GM23338 (cell line): ENCODE measurements around the gene PIEZO2. TPM values are rescaled to one million over a fixed set of nuclear protein-coding genes. Genes with fewer than 3 reads are reported as not detected.

Experiments
- ATAC-seq: fragments of 200-7000 bp; cut with Tn5 transposase; 3 replicates; pipeline ENCODE4 v1.9.1; 2020
- DNase-seq: peaks from one replicate; pipeline ENCODE4 v3.0.0-alpha.2; 2015; ENCODE audit warnings: low spot score
- H2AFZ ChIP-seq: fragments of 200-600 bp; sonication (generic); 2 replicates; pipeline ENCODE4 v1.8.0; 2016; ENCODE audit warnings: antibody characterized with exemption, mild to moderate bottlenecking, moderate library complexity
- H3F3A ChIP-seq: fragments of 200-600 bp; sonication (generic); replicated peaks from 2 replicates; pipeline ENCODE4 v1.8.0; 2017; ENCODE audit warnings: antibody characterized with exemption, mixed run types, low read depth
- H3K27ac ChIP-seq: fragments of 200-600 bp; sonication (generic); 2 replicates; pipeline ENCODE4 v1.6.1; 2016; ENCODE audit warnings: low read depth
- H3K27me3 ChIP-seq: fragments of 200-600 bp; sonication (generic); 2 replicates; pipeline ENCODE4 v1.8.0; 2016; ENCODE audit warnings: mild to moderate bottlenecking, mixed run types, moderate library complexity; ENCODE audit not compliant: insufficient read depth
- H3K36me3 ChIP-seq: fragments of 200-600 bp; sonication (generic); 2 replicates; pipeline ENCODE4 v1.8.0; 2016; ENCODE audit warnings: mild to moderate bottlenecking; ENCODE audit not compliant: insufficient read depth
- H3K4me1 ChIP-seq: fragments of 200-600 bp; sonication (generic); 2 replicates; pipeline ENCODE4 v1.8.0; 2016; ENCODE audit warnings: mild to moderate bottlenecking, moderate library complexity; ENCODE audit not compliant: insufficient read depth
- H3K4me2 ChIP-seq: fragments of 200-600 bp; sonication (generic); 2 replicates; pipeline ENCODE4 v1.7.1; 2017; ENCODE audit warnings: mixed run types
- H3K4me3 ChIP-seq: fragments of 200-600 bp; sonication (generic); 2 replicates; pipeline ENCODE4 v1.6.1; 2016; ENCODE audit warnings: mixed run types
- H3K79me2 ChIP-seq: fragments of 200-600 bp; sonication (generic); replicated peaks from 2 replicates; pipeline ENCODE4 v1.8.0; 2017; ENCODE audit warnings: mild to moderate bottlenecking; ENCODE audit not compliant: insufficient read depth
- H3K9me2 ChIP-seq: fragments of 200-600 bp; sonication (generic); 2 replicates; pipeline ENCODE4 v1.8.0; 2017; ENCODE audit not compliant: insufficient read depth
- H4K20me1 ChIP-seq: fragments of 200-600 bp; sonication (generic); replicated peaks from 2 replicates; pipeline ENCODE4 v1.8.0; 2017; ENCODE audit warnings: mild to moderate bottlenecking; ENCODE audit not compliant: insufficient read depth
- H3K27ac Mint-ChIP-seq: 2 replicates; pipeline ENCODE4 v1.8.0; 2020; ENCODE audit warnings: inconsistent platforms, mild to moderate bottlenecking, moderate library complexity, mixed read lengths
- H3K27me3 Mint-ChIP-seq: 3 replicates; pipeline ENCODE4 v1.8.0; 2022; ENCODE audit warnings: low read depth, mild to moderate bottlenecking, moderate library complexity, mixed read lengths, inconsistent platforms; ENCODE audit not compliant: insufficient read depth, poor library complexity
- H3K36me3 Mint-ChIP-seq: 3 replicates; pipeline ENCODE4 v1.8.0; 2021; ENCODE audit warnings: low read depth, mild to moderate bottlenecking, inconsistent platforms, moderate library complexity, mixed read lengths
- H3K4me1 Mint-ChIP-seq: 3 replicates; pipeline ENCODE4 v1.8.0; 2020; ENCODE audit warnings: mild to moderate bottlenecking, inconsistent platforms, mixed read lengths
- H3K4me3 Mint-ChIP-seq: 3 replicates; pipeline ENCODE4 v1.8.0; 2021; ENCODE audit warnings: moderate library complexity, mild to moderate bottlenecking, inconsistent platforms, mixed read lengths
- H3K9me3 Mint-ChIP-seq: 3 replicates; pipeline ENCODE4 v1.8.0; 2020; ENCODE audit warnings: moderate library complexity, mild to moderate bottlenecking, inconsistent platforms, mixed read lengths
- CREB1 ChIP-seq: fragments of 250-450 bp; sonication (Bioruptor Pico); IDR thresholded peaks from 2 replicates; pipeline ENCODE4 v1.5.0; 2020; ENCODE audit warnings: low read depth, mild to moderate bottlenecking, moderate library complexity
- EZH2 ChIP-seq: fragments of 200-600 bp; sonication (generic); IDR thresholded peaks from one replicate; pipeline ENCODE4 v1.8.0; 2017; ENCODE audit warnings: antibody characterized with exemption, mild to moderate bottlenecking, low read depth; ENCODE audit not compliant: unreplicated experiment
- EZH2phosphoT487 ChIP-seq: fragments of 200-600 bp; sonication (generic); IDR thresholded peaks from one replicate; pipeline ENCODE4 v1.8.1; 2018; ENCODE audit warnings: antibody characterized with exemption; ENCODE audit not compliant: unreplicated experiment
- JUNB ChIP-seq: IDR thresholded peaks from one replicate; pipeline ENCODE4 v1.6.1; 2016; ENCODE audit warnings: antibody characterized with exemption; ENCODE audit not compliant: unreplicated experiment
- NANOG ChIP-seq: IDR thresholded peaks from 2 replicates; pipeline ENCODE4 v1.6.1; 2016; ENCODE audit warnings: antibody characterized with exemption, borderline replicate concordance
- POLR2AphosphoS5 ChIP-seq: IDR thresholded peaks from 2 replicates; pipeline ENCODE4 v1.6.1; 2016; ENCODE audit warnings: antibody characterized with exemption, low read depth
- REST ChIP-seq: IDR thresholded peaks from one replicate; pipeline ENCODE4 v1.6.1; 2018; ENCODE audit warnings: antibody characterized with exemption; ENCODE audit not compliant: unreplicated experiment
- STAT1 ChIP-seq: IDR thresholded peaks from one replicate; pipeline ENCODE4 v1.6.1; 2016; ENCODE audit warnings: antibody characterized with exemption; ENCODE audit not compliant: unreplicated experiment
- ZNF114 ChIP-seq: fragments of 250-450 bp; sonication (Bioruptor Pico); IDR thresholded peaks from 2 replicates; pipeline ENCODE4 v1.5.0; 2020; ENCODE audit warnings: mild to moderate bottlenecking, moderate library complexity
- ZNF331 ChIP-seq: fragments of 250-450 bp; sonication (Bioruptor Pico); IDR thresholded peaks from 2 replicates; pipeline ENCODE4 v1.5.0; 2020; ENCODE audit warnings: low read depth, mild to moderate bottlenecking, moderate library complexity
- ZNF462 ChIP-seq: fragments of 250-450 bp; sonication (Bioruptor Pico); IDR thresholded peaks from 2 replicates; pipeline ENCODE4 v1.5.0; 2020; ENCODE audit warnings: mild to moderate bottlenecking, moderate library complexity
- polyA plus RNA-seq: library from polyadenylated mRNA; unstranded; fragments of >200 nt; fragmentation: Nextera tagmentation; extraction: Ambion mirVana; gene quantifications from 2 replicates; pipeline ENCODE4 v1.2.1, GENCODE V29; 2016
- total RNA-seq: library from RNA; depleted of rRNA; stranded (reverse); fragments of >200 nt; shearing (Covaris generic); gene quantifications from 2 replicates; pipeline ENCODE4 v1.2.3, GENCODE V29; 2014

Gene PIEZO2
- total and polyA plus RNA-seq, 2 experiments from 2014 or later: 4.8 to 8.2 TPM

DNA sequence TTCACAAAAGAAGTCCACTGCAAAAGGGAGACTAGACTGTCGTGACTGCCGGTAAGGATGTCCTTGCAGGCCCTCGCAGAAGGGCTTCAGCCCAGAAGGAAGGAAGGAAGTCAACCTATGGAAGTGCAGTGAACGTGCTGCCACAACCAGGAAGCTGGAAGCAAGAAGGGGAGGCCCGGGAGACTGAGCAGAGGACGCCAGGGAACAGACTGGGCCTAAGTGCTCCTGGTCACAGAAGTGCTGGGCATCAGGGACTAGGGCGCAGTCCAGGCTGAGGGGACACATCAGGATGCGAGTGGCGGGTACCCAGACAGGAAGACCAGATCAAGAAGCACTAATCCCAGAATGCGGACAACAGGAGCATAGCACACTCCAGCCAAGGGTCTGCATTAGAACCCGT lies 78.8 kb downstream of the PIEZO2 start (continued):
- no peak for TF ChIP-seq ZNF462 (CRISPR knock-in tag)
- no peak for TF ChIP-seq NANOG

DNA sequence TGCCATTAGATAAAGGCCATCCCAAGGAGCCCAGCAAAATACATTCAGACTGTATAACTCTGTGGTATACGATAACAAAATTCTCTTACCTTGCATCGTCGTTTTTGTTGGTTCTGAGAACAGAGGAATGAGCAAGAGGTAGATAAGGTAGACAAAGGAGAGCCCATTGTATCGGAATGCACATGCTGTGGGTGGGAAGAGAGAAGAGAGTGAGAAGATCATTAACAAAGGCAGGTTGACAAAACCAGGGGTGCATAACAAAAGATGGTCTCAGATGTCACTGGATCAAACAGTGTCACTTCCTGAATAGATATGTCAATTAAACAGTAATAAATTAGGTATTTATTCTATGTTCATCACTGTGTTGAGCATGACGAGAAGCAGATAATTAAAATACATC lies 83.3 kb downstream of the PIEZO2 start:
- DNase-seq: peak; percentile 67
- H3F3A ChIP-seq: no peaks in the 10 kb centered on the region
- Mint-ChIP-seq H3K4me3 (no peak overlapping the region), H3K27ac (peak overlapping the region; percentile 82; the same call in 1 of the 2 replicates), H3K36me3 (peaks cover 24% of the 10 kb centered on the region; the same call in 2 of the 3 replicates), H3K27me3 (peaks cover 4% of the 10 kb centered on the region), H3K4me1 (peaks cover 15% of the 10 kb centered on the region), H3K9me3 (peaks cover 11% of the 10 kb centered on the region; the same call in 2 of the 3 replicates)
- H4K20me1 ChIP-seq: no peaks in the 10 kb centered on the region; the same call in 1 of the 2 replicates
- no peak overlapping the region for H3K27ac ChIP-seq
- no peaks in the 10 kb centered on the region for H3K9me2 ChIP-seq
- H3K4me3 ChIP-seq: no peak overlapping the region
- H2AFZ ChIP-seq: no peak overlapping the region
- peak overlapping the region; percentile 5; the same call in 1 of the 2 replicates for H3K4me2 ChIP-seq
- ATAC-seq: peak; percentile 75
- no peaks in the 10 kb centered on the region for H3K27me3 ChIP-seq
- H3K79me2 ChIP-seq: no peaks in the 10 kb centered on the region
- no peaks in the 10 kb centered on the region for H3K36me3 ChIP-seq
- peaks cover 7% of the 10 kb centered on the region; the same call in 1 of the 2 replicates for H3K4me1 ChIP-seq
- TF ChIP-seq EZH2 (no peak), JUNB (no peak), ZNF114 (no peak), REST (no peak), POLR2AphosphoS5 (no peak), STAT1 (no peak), CREB1 (0 out of 2 replicates have a peak, but pooled peaks have one; percentile 21), EZH2phosphoT487 (no peak), ZNF331 (CRISPR knock-in tag) (no peak)
